Ectodermal cell (in vitro differentiated cells): Measurements from ENCODE around the gene SLC30A2.

Experiments
- H3K27ac ChIP-seq: 2 replicates; pipeline ENCODE4 v1.7.0; 2013; ENCODE audit warnings: mild to moderate bottlenecking, low read depth, low read length; ENCODE audit not compliant: insufficient read depth, poor library complexity, severe bottlenecking
- H3K27me3 ChIP-seq: 2 replicates; pipeline ENCODE4 v1.7.0; 2013; ENCODE audit warnings: mild to moderate bottlenecking, low read length; ENCODE audit not compliant: insufficient read depth, control insufficient read depth, poor library complexity, severe bottlenecking
- H3K36me3 ChIP-seq: one replicate; pipeline ENCODE4 v1.7.0; 2013; ENCODE audit warnings: low read length; ENCODE audit not compliant: control insufficient read depth, insufficient read depth
- H3K4me1 ChIP-seq: one replicate; pipeline ENCODE4 v1.7.0; 2013; ENCODE audit warnings: low read length; ENCODE audit not compliant: control insufficient read depth, insufficient read depth
- H3K4me3 ChIP-seq: 2 replicates; pipeline ENCODE4 v1.7.0; 2013; ENCODE audit warnings: low read depth, low read length, control low read depth; ENCODE audit not compliant: insufficient read depth
- H3K9me3 ChIP-seq: 2 replicates; pipeline ENCODE4 v1.7.0; 2013; ENCODE audit warnings: mild to moderate bottlenecking, low read length, moderate library complexity; ENCODE audit not compliant: control insufficient read depth
- WGBS, 2 experiments: methylation state at CpG; one replicate each; pipeline ENCODE4 v1.1.7; 2013; ENCODE audit warnings: missing lambda C conversion rate in 2 of 2; 5-methylcytosine and 5-hydroxymethylcytosine counted together

SLC30A2 gene

GRCh38 chr1:26070296-26070962, 24.5 kb upstream of the SLC30A2 start:
- Histone ChIP-seq H3K9me3 (no peaks in the 10 kb centered on the region), H3K27me3 (no peaks in the 10 kb centered on the region)
- WGBS, 2 experiments, result 93 to 96% methylated on average over 4 of the region's 4 CpGs

GRCh38 chr1:26069941-26070295, 24.0 kb upstream of the SLC30A2 start:
- 84 to 100% methylated on average over 1 of the region's 1 CpG for WGBS, 2 experiments

More at GRCh38 chr1:26070296-26070962, 24.5 kb upstream of the SLC30A2 start:
- no peaks in the 10 kb centered on the region for H3K36me3 ChIP-seq
- H3K4me3 ChIP-seq, result no peak overlapping the region
- no peak overlapping the region for H3K27ac ChIP-seq
- H3K4me1 ChIP-seq, result no peaks in the 10 kb centered on the region

GRCh38 chr1:26067432-26067911, 21.6 kb upstream of the SLC30A2 start, which contains the start of gene TRIM63:
TSS of gene TRIM63 (minus strand) at chr1:26067630. CDS start at chr1:26067494, 136 bp downstream.
- WGBS, 2 experiments, result 86 to 87% methylated on average over 9 of the region's 9 CpGs
- Histone ChIP-seq H3K27me3 (no peaks in the 10 kb centered on the region), H3K27ac (no peak within 1 kb of the TSS), H3K4me1 (no peaks in the 10 kb centered on the region), H3K9me3 (no peaks in the 10 kb centered on the region), H3K4me3 (no peak within 1 kb of the TSS), H3K36me3 (no peaks in the 10 kb centered on the region)

More at GRCh38 chr1:26069941-26070295, 24.0 kb upstream of the SLC30A2 start:
- Histone ChIP-seq H3K27ac (no peak overlapping the region), H3K9me3 (no peaks in the 10 kb centered on the region), H3K4me1 (no peaks in the 10 kb centered on the region), H3K4me3 (no peak overlapping the region), H3K36me3 (no peaks in the 10 kb centered on the region), H3K27me3 (no peaks in the 10 kb centered on the region)

- Histone ChIP-seq H3K4me3 (no peak overlapping the region), H3K27me3 (no peaks in the 10 kb centered on the region), H3K4me1 (no peaks in the 10 kb centered on the region), H3K9me3 (no peaks in the 10 kb centered on the region), H3K36me3 (no peaks in the 10 kb centered on the region), H3K27ac (no peak overlapping the region)
- WGBS, 2 experiments, result 60 to 74% methylated on average over 4 of the region's 4 CpGs
These were observed 20.9 kb upstream of the SLC30A2 start for GRCh38 chr1:26066857-26067256.

- Histone ChIP-seq H3K4me1 (no peaks in the 10 kb centered on the region), H3K4me3 (no peak overlapping the region), H3K27ac (no peak overlapping the region), H3K9me3 (no peaks in the 10 kb centered on the region), H3K36me3 (no peaks in the 10 kb centered on the region), H3K27me3 (no peaks in the 10 kb centered on the region)
- WGBS, 2 experiments, result 90 to 91% methylated on average over 15 of the region's 15 CpGs
These were observed 20.2 kb upstream of the SLC30A2 start for GRCh38 chr1:26066160-26066559.

GRCh38 chr1:26064553-26064952, 18.6 kb upstream of the SLC30A2 start:
- WGBS, 2 experiments, result 91 to 95% methylated on average over 3 of the region's 3 CpGs
- Histone ChIP-seq H3K27me3 (no peaks in the 10 kb centered on the region), H3K9me3 (no peaks in the 10 kb centered on the region), H3K4me3 (no peak overlapping the region), H3K4me1 (peaks cover 5% of the 10 kb centered on the region), H3K27ac (no peak overlapping the region), H3K36me3 (no peaks in the 10 kb centered on the region)

GRCh38 chr1:26060832-26061574, 15.1 kb upstream of the SLC30A2 start:
- Histone ChIP-seq H3K27me3 (no peaks in the 10 kb centered on the region), H3K36me3 (no peaks in the 10 kb centered on the region), H3K27ac (no peak overlapping the region), H3K9me3 (no peaks in the 10 kb centered on the region), H3K4me3 (no peak overlapping the region), H3K4me1 (peaks cover 5% of the 10 kb centered on the region)
- WGBS, 2 experiments, result 86% methylated on average over 12 of the region's 12 CpGs

- Histone ChIP-seq H3K4me1 (peaks cover 5% of the 10 kb centered on the region), H3K9me3 (no peaks in the 10 kb centered on the region), H3K27me3 (no peaks in the 10 kb centered on the region), H3K36me3 (no peaks in the 10 kb centered on the region), H3K4me3 (no peak overlapping the region), H3K27ac (no peak overlapping the region)
- 83 to 88% methylated on average over 7 of the region's 7 CpGs for WGBS, 2 experiments
These were observed 14.0 kb upstream of the SLC30A2 start for GRCh38 chr1:26059906-26060305.

- WGBS, 2 experiments, result 91 to 92% methylated on average over 5 of the region's 5 CpGs
These were observed 12.2 kb upstream of the SLC30A2 start for GRCh38 chr1:26058052-26058595.

GRCh38 chr1:26057189-26057588, 11.3 kb upstream of the SLC30A2 start:
- peaks cover 9% of the 10 kb centered on the region for H3K4me1 ChIP-seq
- WGBS, 2 experiments, result 80 to 97% methylated on average over 2 of the region's 2 CpGs
- no peak overlapping the region for H3K27ac ChIP-seq
- no peaks in the 10 kb centered on the region for H3K27me3 ChIP-seq
- no peaks in the 10 kb centered on the region for H3K9me3 ChIP-seq
- H3K4me3 ChIP-seq, result no peak overlapping the region
- H3K36me3 ChIP-seq, result no peaks in the 10 kb centered on the region

More at GRCh38 chr1:26058052-26058595, 12.2 kb upstream of the SLC30A2 start:
- Histone ChIP-seq H3K36me3 (no peaks in the 10 kb centered on the region), H3K4me1 (peaks cover 9% of the 10 kb centered on the region), H3K9me3 (no peaks in the 10 kb centered on the region), H3K4me3 (no peak overlapping the region), H3K27me3 (no peaks in the 10 kb centered on the region), H3K27ac (no peak overlapping the region)
